Small intestine (tissue), 7 donors: ENCODE measurements around the gene CACNA1I. TPM values are rescaled to one million over a fixed set of nuclear protein-coding genes. Genes with fewer than 3 reads are reported as not detected.

Experiments used
- DNase-seq, 2 donors: peaks; one replicate each; pipeline versions ENCODE4 v3.0.0 to v3.0.0-alpha.2; 2013
- FAIRE-seq: peaks from 2 replicates; lab custom pipeline; 2012; peaks lifted over from hg19 to GRCh38; lab: Jason Lieb, UNC
- H3K27ac ChIP-seq, 3 donors: one replicate each; pipeline ENCODE4 v1.5.1; 2013; ENCODE audit warnings: low read length in 2 of 3, mild to moderate bottlenecking in 2 of 3, control low read depth in 1 of 3, inconsistent platforms in 1 of 3, low read depth in 1 of 3, moderate library complexity in 1 of 3
- H3K27me3 ChIP-seq, 3 donors: one replicate each; pipeline ENCODE4 v1.6.1; 2013; ENCODE audit warnings: low read length in 3 of 3, inconsistent platforms in 1 of 3; ENCODE audit not compliant: control insufficient read depth in 3 of 3, insufficient read depth in 3 of 3
- H3K36me3 ChIP-seq, 3 donors: one replicate each; pipeline ENCODE4 v1.6.1; 2013; ENCODE audit warnings: low read length in 3 of 3, inconsistent platforms in 1 of 3, low read depth in 1 of 3, mild to moderate bottlenecking in 1 of 3, moderate library complexity in 1 of 3; ENCODE audit not compliant: control insufficient read depth in 3 of 3, insufficient read depth in 2 of 3
- H3K4me1 ChIP-seq, 3 donors: one replicate each; pipeline ENCODE4 v1.6.1; 2013; ENCODE audit warnings: low read length in 2 of 3, inconsistent platforms in 1 of 3, low read depth in 1 of 3, mild to moderate bottlenecking in 1 of 3, moderate library complexity in 1 of 3; ENCODE audit not compliant: control insufficient read depth in 3 of 3, insufficient read depth in 2 of 3
- H3K4me3 ChIP-seq, 3 donors: one replicate each; pipeline ENCODE4 v1.5.1; 2013; ENCODE audit warnings: low read length in 3 of 3, control low read depth in 1 of 3, inconsistent platforms in 1 of 3, low read depth in 1 of 3, mild to moderate bottlenecking in 1 of 3, moderate library complexity in 1 of 3
- H3K9me3 ChIP-seq, 2 donors: one replicate each; pipeline ENCODE4 v1.6.1; 2013; ENCODE audit warnings: low read depth in 1 of 2, low read length in 1 of 2; ENCODE audit not compliant: control insufficient read depth in 2 of 2, insufficient read depth in 1 of 2
- WGBS, 3 donors: extraction: QIAGEN DNeasy Blood & Tissue Kit; methylation state at CpG; one replicate each; pipeline ENCODE4 v1.1.7; 2013; 5-methylcytosine and 5-hydroxymethylcytosine counted together
- polyA plus RNA-seq, 4 donors: library from polyadenylated mRNA; stranded (reverse) in 3 of 4; unstranded in 1 of 4; fragments of 200-250 nt in 3 of 4; fragments of 120-200 nt in 1 of 4; gene quantifications; one replicate each; pipeline versions ENCODE4 v1.2.1 to v1.2.3, GENCODE V29; 2013
- donor health status: healthy with polysubstance abuse.
- donor health status: control.
- donor health status: control.
- donor health status: Bipolar disorder and iron deficiency.
- donor health status: healthy.

Gene CACNA1I
- polyA plus RNA-seq, 4 donors, result under 0.01 to 0.25 (median 0.18) TPM; not detected in 1

- Histone ChIP-seq H3K4me1 (peaks cover 2 to 64% (median 3%) of the 10 kb centered on the region in 3 donors), H3K27ac (peak overlapping the region in 2 of 3 donors; percentile 39 to 41), H3K9me3 (no peaks in the 10 kb centered on the region), H3K4me3 (no peak overlapping the region), H3K36me3 (peaks cover 10 to 91% (median 11%) of the 10 kb centered on the region in 3 donors), H3K27me3 (no peaks in the 10 kb centered on the region)
- FAIRE-seq (no peak), DNase-seq (no peak)
- WGBS, 3 donors, result 72 to 84% (median 77%) methylated on average over 4 of the region's 4 CpGs
Measured at GRCh38 chr22:39526736-39527171, 43.8 kb upstream of the CACNA1I start.

GRCh38 chr22:39527481-39527961, 43.0 kb upstream of the CACNA1I start:
- FAIRE-seq, result no peak
- H3K36me3 ChIP-seq, result peaks cover 9 to 84% (median 10%) of the 10 kb centered on the region in 3 donors
- peak overlapping the region; percentile 27 to 50 (median 33) for H3K27ac ChIP-seq

GRCh38 chr22:39528080-39528661, 42.4 kb upstream of the CACNA1I start:
- FAIRE-seq (no peak), DNase-seq (no peak)
- WGBS, 3 donors, result 36 to 51% (median 40%) methylated on average over 9 to 12 of the region's 12 CpGs
- Histone ChIP-seq H3K27me3 (no peaks in the 10 kb centered on the region), H3K4me3 (peak overlapping the region in 1 of 3 donors; percentile 29), H3K36me3 (peaks cover 8 to 77% (median 9%) of the 10 kb centered on the region in 3 donors), H3K27ac (peak overlapping the region; percentile 42 to 55 (median 50)), H3K9me3 (no peaks in the 10 kb centered on the region), H3K4me1 (peaks cover 2 to 54% (median 3%) of the 10 kb centered on the region in 3 donors)

More at GRCh38 chr22:39527481-39527961, 43.0 kb upstream of the CACNA1I start:
- H3K4me3 ChIP-seq, result no peak overlapping the region
- no peaks in the 10 kb centered on the region for H3K27me3 ChIP-seq
- no peaks in the 10 kb centered on the region for H3K9me3 ChIP-seq
- 24 to 50% (median 35%) methylated on average over 6 of the region's 6 CpGs for WGBS, 3 donors
- peak; percentile 79 to 86 for DNase-seq
- peaks cover 2 to 61% (median 3%) of the 10 kb centered on the region in 3 donors for H3K4me1 ChIP-seq

GRCh38 chr22:39528681-39529486, 41.7 kb upstream of the CACNA1I start:
- peaks cover 6 to 70% (median 7%) of the 10 kb centered on the region in 3 donors for H3K36me3 ChIP-seq
- no peaks in the 10 kb centered on the region for H3K27me3 ChIP-seq
- WGBS, 3 donors, result 6 to 25% (median 17%) methylated on average over 32 of the region's 32 CpGs
- DNase-seq (peak; percentile 89 to 96), FAIRE-seq (no peak)
- H3K27ac ChIP-seq, result peak overlapping the region; percentile 42 to 55 (median 50)
- H3K4me3 ChIP-seq, result peak overlapping the region in 2 of 3 donors; percentile 16 to 29
- H3K9me3 ChIP-seq, result no peaks in the 10 kb centered on the region
- peaks cover 2 to 52% (median 3%) of the 10 kb centered on the region in 3 donors for H3K4me1 ChIP-seq

- H3K27ac ChIP-seq, result peak overlapping the region in 1 of 3 donors; percentile 50
- 55 to 56% (median 56%) methylated on average over 17 of the region's 17 CpGs for WGBS, 3 donors
- H3K27me3 ChIP-seq, result no peaks in the 10 kb centered on the region
- FAIRE-seq (no peak), DNase-seq (no peak)
- H3K36me3 ChIP-seq, result peaks cover 3 to 64% (median 4%) of the 10 kb centered on the region in 3 donors
- peaks cover 2 to 46% (median 3%) of the 10 kb centered on the region in 3 donors for H3K4me1 ChIP-seq
- no peaks in the 10 kb centered on the region for H3K9me3 ChIP-seq
- no peak overlapping the region for H3K4me3 ChIP-seq
Measured at GRCh38 chr22:39529487-39529851, 41.1 kb upstream of the CACNA1I start.

- peaks cover 2 to 58% (median 3%) of the 10 kb centered on the region in 3 donors for H3K36me3 ChIP-seq
- H3K9me3 ChIP-seq, result no peaks in the 10 kb centered on the region
- no peak overlapping the region for H3K4me3 ChIP-seq
- FAIRE-seq, result no peak
- 66 to 72% (median 69%) methylated on average over 6 of the region's 6 CpGs for WGBS, 3 donors
- H3K4me1 ChIP-seq, result peaks cover 2 to 47% (median 3%) of the 10 kb centered on the region in 3 donors
- H3K27me3 ChIP-seq, result no peaks in the 10 kb centered on the region
- no peak overlapping the region for H3K27ac ChIP-seq
- no peak for DNase-seq
Measured at GRCh38 chr22:39530116-39530515, 40.4 kb upstream of the CACNA1I start.

GRCh38 chr22:39530692-39531331, 39.7 kb upstream of the CACNA1I start:
- H3K4me1 ChIP-seq, result peaks cover 2 to 48% (median 3%) of the 10 kb centered on the region in 3 donors
- H3K36me3 ChIP-seq, result peaks cover 0 to 53% (median 3%) of the 10 kb centered on the region in 3 donors
- H3K9me3 ChIP-seq, result no peaks in the 10 kb centered on the region
- FAIRE-seq (no peak), DNase-seq (peak; percentile 48 to 65)
- H3K4me3 ChIP-seq, result no peak overlapping the region
- no peaks in the 10 kb centered on the region for H3K27me3 ChIP-seq
- no peak overlapping the region for H3K27ac ChIP-seq
- 25 to 38% (median 29%) methylated on average over 9 of the region's 9 CpGs for WGBS, 3 donors
